CD14-positive monocyte (primary cell): Measurements from ENCODE around the gene TFDP2. TPM values are rescaled to one million over a fixed set of nuclear protein-coding genes. Genes with fewer than 3 reads are reported as not detected.

Source experiments
- DNase-seq, 3 donors: peaks; one replicate each; pipeline ENCODE4 v3.0.0-alpha.2; 2011 to 2022
- H2AFZ ChIP-seq: 2 replicates; pipeline ENCODE4 v1.6.0; 2012; ENCODE audit warnings: mild to moderate bottlenecking, low read depth, low read length, inconsistent platforms; ENCODE audit not compliant: insufficient read depth, poor library complexity, severe bottlenecking
- H3K27ac ChIP-seq, 2 donors: 1 replicate in 1 of 2; 2 replicates in 1 of 2; pipeline ENCODE4 v1.5.1; 2012 to 2013; ENCODE audit warnings: low read length in 2 of 2, control low read depth in 1 of 2, inconsistent platforms in 1 of 2, low read depth in 1 of 2, mild to moderate bottlenecking in 1 of 2
- H3K27me3 ChIP-seq, 2 donors: one replicate each; pipeline versions ENCODE4 v1.6.0 to v1.6.1; 2011 to 2013; ENCODE audit warnings: low read length in 2 of 2; ENCODE audit not compliant: control insufficient read depth in 2 of 2, insufficient read depth in 2 of 2
- H3K36me3 ChIP-seq, 2 donors: replicated peaks in 1 of 2; 1 replicate in 1 of 2; 2 replicates in 1 of 2; pipeline versions ENCODE4 v1.5.1 to v1.6.1; 2012 to 2013; ENCODE audit warnings: low read length in 2 of 2, control low read depth in 1 of 2, inconsistent platforms in 1 of 2, mild to moderate bottlenecking in 1 of 2; ENCODE audit not compliant: insufficient read depth in 2 of 2, control insufficient read depth in 1 of 2
- H3K4me1 ChIP-seq, 2 donors: 1 replicate in 1 of 2; 2 replicates in 1 of 2; pipeline versions ENCODE4 v1.5.1 to v1.6.1; 2012 to 2013; ENCODE audit warnings: low read length in 2 of 2, control low read depth in 1 of 2, inconsistent platforms in 1 of 2, mild to moderate bottlenecking in 1 of 2, moderate library complexity in 1 of 2; ENCODE audit not compliant: insufficient read depth in 2 of 2, control insufficient read depth in 1 of 2
- H3K4me2 ChIP-seq: replicated peaks from 2 replicates; pipeline ENCODE3; 2012; ENCODE audit warnings: low read length, moderate library complexity, mild to moderate bottlenecking; ENCODE audit not compliant: poor library complexity, severe bottlenecking; ENCODE audit errors: extremely low read depth
- H3K4me3 ChIP-seq, 3 experiments: fragments of 200-600 bp in 1 of 3; sonication (generic) in 1 of 3; replicated peaks in 1 of 3; 1 replicate in 2 of 3; 2 replicates in 1 of 3; pipeline ENCODE4 v1.5.1; 2011 to 2013; ENCODE audit warnings: low read length in 3 of 3, mild to moderate bottlenecking in 3 of 3, control low read depth in 2 of 3, low read depth in 2 of 3, inconsistent platforms in 1 of 3, moderate library complexity in 1 of 3
- H3K79me2 ChIP-seq: 2 replicates; pipeline ENCODE4 v1.6.0; 2012; ENCODE audit warnings: mild to moderate bottlenecking, control low read depth, inconsistent platforms, low read length, moderate library complexity; ENCODE audit not compliant: insufficient read depth
- H3K9ac ChIP-seq: 2 replicates; pipeline ENCODE4 v1.6.0; 2017; ENCODE audit warnings: low read length, mild to moderate bottlenecking; ENCODE audit not compliant: insufficient read depth, poor library complexity, severe bottlenecking
- H3K9me3 ChIP-seq, 2 donors: replicated peaks in 1 of 2; 1 replicate in 1 of 2; 2 replicates in 1 of 2; pipeline versions ENCODE4 v1.5.1 to v1.6.1; 2012 to 2013; ENCODE audit warnings: low read length in 2 of 2, control low read depth in 1 of 2; ENCODE audit not compliant: control insufficient read depth in 1 of 2, insufficient read depth in 1 of 2
- H4K20me1 ChIP-seq: 2 replicates; pipeline ENCODE4 v1.6.0; 2012; ENCODE audit warnings: mild to moderate bottlenecking, low read length, control low read depth, moderate library complexity; ENCODE audit not compliant: insufficient read depth
- H3K27ac Mint-ChIP-seq, 7 donors: one replicate each; pipeline ENCODE4 v1.8.0; 2020; ENCODE audit warnings: mild to moderate bottlenecking in 7 of 7, mixed read lengths in 7 of 7, moderate library complexity in 6 of 7, inconsistent platforms in 2 of 7
- H3K27me3 Mint-ChIP-seq, 3 donors: one replicate each; pipeline ENCODE4 v1.8.0; 2021 to 2022; ENCODE audit warnings: low read depth in 3 of 3, mild to moderate bottlenecking in 3 of 3, mixed read lengths in 3 of 3, moderate library complexity in 3 of 3, inconsistent platforms in 1 of 3
- H3K36me3 Mint-ChIP-seq, 2 donors: one replicate each; pipeline ENCODE4 v1.8.0; 2020; ENCODE audit warnings: mixed read lengths in 2 of 2, inconsistent platforms in 1 of 2, mild to moderate bottlenecking in 1 of 2
- H3K4me1 Mint-ChIP-seq: one replicate; pipeline ENCODE4 v1.8.0; 2020; ENCODE audit warnings: mild to moderate bottlenecking, mixed read lengths
- H3K4me3 Mint-ChIP-seq, 2 donors: one replicate each; pipeline ENCODE4 v1.8.0; 2020; ENCODE audit warnings: mild to moderate bottlenecking in 2 of 2, mixed read lengths in 2 of 2, moderate library complexity in 1 of 2
- H3K9me3 Mint-ChIP-seq, 7 donors: one replicate each; pipeline ENCODE4 v1.8.0; 2020 to 2022; ENCODE audit warnings: mixed read lengths in 7 of 7, mild to moderate bottlenecking in 6 of 7, moderate library complexity in 6 of 7, inconsistent platforms in 2 of 7
- WGBS: methylation state at CpG from one replicate; pipeline ENCODE4 v1.1.5; 2013; ENCODE audit warnings: missing lambda C conversion rate; ENCODE audit not compliant: insufficient coverage; 5-methylcytosine and 5-hydroxymethylcytosine counted together
- intact Hi-C, 2 donors: fragments of 100-400 bp; cut with micrococcal nuclease; formaldehyde crosslinking; loops; one replicate each; pipeline versions ENCODE4 v1.15.0 to v1.15.1; 2023
- polyA plus RNA-seq, 3 donors: library from polyadenylated mRNA; depleted of rRNA in 1 of 3; unstranded in 2 of 3; stranded (reverse) in 1 of 3; fragments of 300-500 nt in 2 of 3; fragments of >200 nt in 1 of 3; fragmentation: Illumina TruSeq in 2 of 3; gene quantifications; 1 replicate in 2 of 3; 2 replicates in 1 of 3; pipeline ENCODE4 v1.2.3, GENCODE V29; 2012 to 2021
- TF ChIP-seq, protein P1 (sequence below): fragments of 200-600 bp; IDR thresholded peaks from one replicate; pipeline ENCODE4 v1.8.0; 2022; ENCODE audit warnings: antibody characterized with exemption, mild to moderate bottlenecking

The TFDP2 gene
- polyA plus RNA-seq, 3 donors, result 1.1 to 3.5 (median 1.7) TPM

DNA sequence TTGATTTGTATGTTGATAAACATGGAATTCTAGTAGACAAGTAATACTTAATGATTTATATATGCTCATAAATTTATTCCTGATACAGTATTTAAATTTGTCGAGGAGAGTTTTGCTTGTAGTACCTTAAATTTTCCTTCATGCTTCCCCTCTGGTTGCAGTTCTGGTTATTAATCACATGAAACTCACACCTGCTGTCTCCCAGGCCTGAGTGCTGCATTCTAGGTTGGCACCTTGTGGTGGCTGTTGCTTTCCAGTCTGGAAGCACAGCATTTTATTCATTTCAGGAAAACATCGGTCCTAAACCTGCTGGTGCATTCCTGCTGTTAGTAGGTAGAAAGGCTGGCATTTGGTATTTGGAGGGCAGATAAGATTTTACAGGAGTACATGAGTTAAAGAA is 228.0 kb downstream of the TFDP2 start:
- peaks cover 65 to 92% of the 10 kb centered on the region in 2 donors for H3K36me3 Mint-ChIP-seq
- TF ChIP-seq, protein P1, sequence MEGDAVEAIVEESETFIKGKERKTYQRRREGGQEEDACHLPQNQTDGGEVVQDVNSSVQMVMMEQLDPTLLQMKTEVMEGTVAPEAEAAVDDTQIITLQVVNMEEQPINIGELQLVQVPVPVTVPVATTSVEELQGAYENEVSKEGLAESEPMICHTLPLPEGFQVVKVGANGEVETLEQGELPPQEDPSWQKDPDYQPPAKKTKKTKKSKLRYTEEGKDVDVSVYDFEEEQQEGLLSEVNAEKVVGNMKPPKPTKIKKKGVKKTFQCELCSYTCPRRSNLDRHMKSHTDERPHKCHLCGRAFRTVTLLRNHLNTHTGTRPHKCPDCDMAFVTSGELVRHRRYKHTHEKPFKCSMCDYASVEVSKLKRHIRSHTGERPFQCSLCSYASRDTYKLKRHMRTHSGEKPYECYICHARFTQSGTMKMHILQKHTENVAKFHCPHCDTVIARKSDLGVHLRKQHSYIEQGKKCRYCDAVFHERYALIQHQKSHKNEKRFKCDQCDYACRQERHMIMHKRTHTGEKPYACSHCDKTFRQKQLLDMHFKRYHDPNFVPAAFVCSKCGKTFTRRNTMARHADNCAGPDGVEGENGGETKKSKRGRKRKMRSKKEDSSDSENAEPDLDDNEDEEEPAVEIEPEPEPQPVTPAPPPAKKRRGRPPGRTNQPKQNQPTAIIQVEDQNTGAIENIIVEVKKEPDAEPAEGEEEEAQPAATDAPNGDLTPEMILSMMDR, result no peak
- DNase-seq, result no peak
- H3K4me3 Mint-ChIP-seq, result no peak overlapping the region
- H3K4me1 Mint-ChIP-seq, result no peaks in the 10 kb centered on the region
- WGBS, result 100% methylated on average over 1 of the region's 2 CpGs
- H3K79me2 ChIP-seq, result no peaks in the 10 kb centered on the region
- H3K4me3 ChIP-seq, result no peak overlapping the region
- peak overlapping the region in 2 of 7 donors; percentile 2 to 61 for H3K27ac Mint-ChIP-seq
- no peak overlapping the region for H3K27ac ChIP-seq
- H3K4me2 ChIP-seq, result no peak overlapping the region
- H3K27me3 ChIP-seq, result no peaks in the 10 kb centered on the region
- H2AFZ ChIP-seq, result no peak overlapping the region
- H4K20me1 ChIP-seq, result no peaks in the 10 kb centered on the region
- intact Hi-C loops, result no loop called here
- no peaks in the 10 kb centered on the region for H3K9me3 ChIP-seq
- peaks cover 0 to 2% (median 0%) of the 10 kb centered on the region in 3 donors for H3K27me3 Mint-ChIP-seq
- peaks cover 32 to 84% of the 10 kb centered on the region in 2 donors for H3K36me3 ChIP-seq
- H3K4me1 ChIP-seq, result no peaks in the 10 kb centered on the region
- no peaks in the 10 kb centered on the region for H3K9me3 Mint-ChIP-seq
- H3K9ac ChIP-seq, result no peak overlapping the region

DNA sequence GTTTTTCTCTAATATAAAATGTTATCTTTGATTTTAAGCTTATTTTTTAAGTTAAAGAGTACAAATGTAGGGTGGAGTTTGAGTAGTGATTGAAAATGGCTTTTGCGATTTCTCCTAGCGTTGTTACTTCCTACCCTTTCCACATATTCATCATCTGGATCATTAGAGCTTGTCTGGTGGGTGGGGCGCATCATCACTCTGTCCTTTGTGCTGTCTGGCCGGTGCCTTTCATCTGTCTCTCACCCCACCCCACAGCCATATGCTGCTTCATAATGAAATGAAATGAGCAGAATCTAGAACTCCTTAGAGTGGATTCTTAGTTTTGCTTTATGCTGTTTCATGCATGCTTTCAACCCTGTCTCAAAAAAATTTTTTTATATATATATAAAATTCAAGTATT is 228.6 kb downstream of the TFDP2 start:
- H3K27me3 Mint-ChIP-seq, result peaks cover 0 to 2% (median 0%) of the 10 kb centered on the region in 3 donors
- no CpG with 5 or more reads among the region's 4 CpGs for WGBS
- no peaks in the 10 kb centered on the region for H3K9me3 ChIP-seq
- H3K36me3 Mint-ChIP-seq, result peaks cover 64 to 91% of the 10 kb centered on the region in 2 donors
- intact Hi-C loops, result no loop called here
- no peak overlapping the region for H2AFZ ChIP-seq
- H3K27ac Mint-ChIP-seq, result no peak overlapping the region
- TF ChIP-seq, protein P1, result no peak
- no peak for DNase-seq
- no peaks in the 10 kb centered on the region for H3K4me1 ChIP-seq
- H3K4me3 Mint-ChIP-seq, result no peak overlapping the region
- H3K9ac ChIP-seq, result no peak overlapping the region
- no peaks in the 10 kb centered on the region for H3K79me2 ChIP-seq
- no peak overlapping the region for H3K27ac ChIP-seq
- no peaks in the 10 kb centered on the region for H3K27me3 ChIP-seq
- H4K20me1 ChIP-seq, result no peaks in the 10 kb centered on the region
- H3K4me1 Mint-ChIP-seq, result no peaks in the 10 kb centered on the region
- H3K9me3 Mint-ChIP-seq, result no peaks in the 10 kb centered on the region
- no peak overlapping the region for H3K4me3 ChIP-seq
- peaks cover 32 to 84% of the 10 kb centered on the region in 2 donors for H3K36me3 ChIP-seq
- H3K4me2 ChIP-seq, result no peak overlapping the region
